HL-60/S4 treated with retinoic acid at 250 ng/mL for 4 days and 3 days (cell line): ENCODE results near the gene WDR73.

ENCODE experiments used
- in situ Hi-C: fragments of 300-500 bp; cut with MboI; formaldehyde crosslinking; loops from 2 replicates; pipeline ENCODE4 v1.7.0; 2022; ENCODE audit warnings: low sequenced_read_pairs

WDR73 gene

GRCh38 chr15:84620626-84621025 is 33.5 kb downstream of the WDR73 start:
- in situ Hi-C loops, result no loop called here

- in situ Hi-C loops, result no loop called here
These were observed 37.8 kb downstream of the WDR73 start for GRCh38 chr15:84616235-84616634.

- in situ Hi-C loops, result no loop called here
These were observed 42.5 kb downstream of the WDR73 start for GRCh38 chr15:84611631-84612030.

GRCh38 chr15:84609818-84610525 is 44.1 kb downstream of the WDR73 start:
- in situ Hi-C loops, result no loop called here

GRCh38 chr15:84608707-84609284 is 45.3 kb downstream of the WDR73 start:
- in situ Hi-C loops, result no loop called here

- in situ Hi-C loops, result no loop called here
These were observed 47.4 kb downstream of the WDR73 start for GRCh38 chr15:84606653-84607120.

GRCh38 chr15:84605554-84605882 is 48.6 kb downstream of the WDR73 start:
- in situ Hi-C loops, result no loop called here

- in situ Hi-C loops, result no loop called here
These were observed 49.1 kb downstream of the WDR73 start for GRCh38 chr15:84604826-84605553.

GRCh38 chr15:84603630-84604379 is 50.3 kb downstream of the WDR73 start:
- in situ Hi-C loops, result no loop called here

- in situ Hi-C loops, result no loop called here
These were observed 52.6 kb downstream of the WDR73 start for GRCh38 chr15:84601555-84601838.

- in situ Hi-C loops, result no loop called here
These were observed 53.2 kb downstream of the WDR73 start, which contains the start of gene ZSCAN2 for GRCh38 chr15:84600687-84601554. ZSCAN2 (plus strand) TSS chr15:84601009; CDS start chr15:84603928, 2,919 bp downstream.

- in situ Hi-C loops, result no loop called here
These were observed 53.8 kb downstream of the WDR73 start for GRCh38 chr15:84600331-84600686.

- in situ Hi-C loops, result no loop called here
These were observed 54.2 kb downstream of the WDR73 start for GRCh38 chr15:84599906-84600305.

- in situ Hi-C loops, result no loop called here
These were observed 55.1 kb downstream of the WDR73 start for GRCh38 chr15:84598993-84599392.

- in situ Hi-C loops, result no loop called here
These were observed 55.8 kb downstream of the WDR73 start for GRCh38 chr15:84598250-84598649.

- in situ Hi-C loops, result no loop called here
These were observed 56.8 kb downstream of the WDR73 start for GRCh38 chr15:84597296-84597695.

- in situ Hi-C loops, result no loop called here
These were observed 58.4 kb downstream of the WDR73 start for GRCh38 chr15:84595660-84596059.

GRCh38 chr15:84594617-84595290 is 59.3 kb downstream of the WDR73 start:
- in situ Hi-C loops, result no loop called here

- in situ Hi-C loops, result no loop called here
These were observed 62.3 kb downstream of the WDR73 start for GRCh38 chr15:84591815-84592214.

- in situ Hi-C loops, result no loop called here
These were observed 63.7 kb downstream of the WDR73 start for GRCh38 chr15:84590406-84590805.
